H1 (cell line): ENCODE measurements around the gene PYGB. TPM values are rescaled to one million over a fixed set of nuclear protein-coding genes. Genes with fewer than 3 reads are reported as not detected.

Source experiments
- CTCF ChIP-seq, 3 experiments: IDR thresholded peaks; 1 replicate in 2 of 3; 2 replicates in 1 of 3; pipeline versions ENCODE4 v1.5.1 to v1.6.1; 2011; ENCODE audit warnings: low read length in 3 of 3, mild to moderate bottlenecking in 3 of 3, inconsistent platforms in 2 of 3, low read depth in 1 of 3, moderate library complexity in 1 of 3; ENCODE audit not compliant: insufficient read depth in 1 of 3; ENCODE audit errors: control extremely low read depth in 1 of 3
- MAX ChIP-seq: IDR thresholded peaks from 2 replicates; pipeline ENCODE4 v1.6.1; 2012; ENCODE audit warnings: inconsistent platforms
- RBBP5 ChIP-seq: IDR thresholded peaks from 2 replicates; pipeline ENCODE4 v1.7.1; 2012; ENCODE audit warnings: low read depth, mild to moderate bottlenecking, inconsistent platforms, low read length, moderate library complexity, borderline replicate concordance
- polyA plus RNA-seq, 7 experiments: library from polyadenylated mRNA; depleted of rRNA in 3 of 7; stranded (reverse) in 5 of 7; unstranded in 2 of 7; fragments of >200 nt in 5 of 7; fragments of 200-250 nt in 2 of 7; gene quantifications; 1 replicate in 5 of 7; 2 replicates in 1 of 7; 4 replicates in 1 of 7; pipeline versions ENCODE4 v1.2.1 to v1.2.3, GENCODE V29; 2011 to 2013; ENCODE audit warnings: missing spikeins in 2 of 7, mixed read lengths in 2 of 7
- total RNA-seq: library from RNA; stranded (reverse); fragmentation: NEBNext Ultra II Directional; extraction: Animal tissue kit (Norgen Biotek cat#: 25700); gene quantifications from 2 replicates; pipeline ENCODE4 v1.2.1, GENCODE V29; 2021

PYGB gene
- total and polyA plus RNA-seq, 2 of the 8 experiments (the other 6 are each of a cell fraction or from before 2014, with no cell fraction given) = 26.6 to 56.0 TPM

- TF ChIP-seq RBBP5 = no peak
- TF ChIP-seq MAX = no peak
- TF ChIP-seq CTCF (IDR thresholded peaks at IDR 0.05; ENCODE audit: control extremely low read depth in 1 of 3, insufficient read depth in 1 of 3, low read depth in 1 of 3, low read length in 3 of 3) = no peak
Observed at GRCh38 chr20:25280574-25281535, 33.0 kb downstream of the PYGB start (continued).
